Stimulated activated CD8-positive, alpha-beta memory T cell treated with anti-CD3 and anti-CD28 coated beads, Interleukin-15, amount 100 ng/mL, for 48 hours (primary cell): ENCODE measurements around the gene CACHD1.

Source experiments
- DNase-seq, 2 donors: peaks; one replicate each; pipeline ENCODE4 v3.0.0-alpha.2; 2020; ENCODE audit warnings: low read depth in 2 of 2

CACHD1 gene

GRCh38 chr1:64549464-64550239 is 79.7 kb downstream of the CACHD1 start:
- DNase-seq: no peak

- DNase-seq: no peak
Measured at GRCh38 chr1:64550510-64550909, 80.6 kb downstream of the CACHD1 start.

DNA sequence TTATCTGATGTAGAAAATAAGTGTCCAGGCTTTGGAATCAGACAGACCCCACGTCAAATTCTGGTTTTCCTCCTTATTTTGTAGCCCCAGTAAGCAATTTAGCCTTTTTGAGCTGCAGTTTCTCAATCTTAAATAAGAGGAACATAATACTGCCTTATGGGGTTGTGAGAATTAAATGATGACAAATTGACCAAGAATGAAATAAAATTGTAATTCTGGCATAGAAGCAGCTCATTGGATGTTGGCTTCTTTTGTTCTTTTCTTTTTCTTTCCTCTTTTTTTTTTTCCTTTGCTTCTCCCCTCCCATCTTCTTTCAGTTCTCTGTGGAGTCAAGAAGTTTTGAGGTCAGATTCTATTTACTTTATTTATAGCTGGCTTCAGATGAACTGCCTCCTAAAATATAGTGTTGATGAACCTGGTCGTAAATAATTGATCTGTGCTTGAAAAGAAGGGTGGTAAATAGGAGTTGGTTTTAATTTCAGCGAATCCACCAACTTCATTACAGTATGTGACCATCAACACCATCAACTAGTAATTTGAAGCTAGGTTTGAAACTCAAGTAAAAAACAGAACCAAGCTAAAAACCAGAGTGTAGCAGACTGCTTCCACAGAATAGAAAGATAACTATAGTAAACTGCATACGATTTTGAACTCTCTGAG is 81.1 kb downstream of the CACHD1 start:
- DNase-seq: no peak

DNA sequence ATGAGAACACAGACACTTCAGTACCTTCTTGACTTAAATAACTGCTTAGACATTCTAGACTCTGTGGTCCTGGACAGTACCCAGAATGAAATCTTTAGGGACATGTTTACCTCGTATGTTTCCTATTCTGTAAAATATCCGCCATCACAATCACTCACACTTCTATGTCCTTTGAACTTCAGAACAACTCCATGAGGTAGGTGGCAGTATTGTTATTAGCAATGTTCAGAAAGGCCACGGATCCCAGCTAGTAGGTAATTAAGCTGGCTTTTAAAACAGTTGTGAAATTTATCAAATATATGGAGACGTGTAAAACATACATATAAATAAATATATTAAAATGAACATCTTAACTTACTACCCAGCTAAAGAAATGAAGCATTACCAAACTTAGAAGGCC is 83.4 kb downstream of the CACHD1 start:
- DNase-seq: no peak

- DNase-seq: no peak
Measured at GRCh38 chr1:64555947-64556346, 86.0 kb downstream of the CACHD1 start.

DNA sequence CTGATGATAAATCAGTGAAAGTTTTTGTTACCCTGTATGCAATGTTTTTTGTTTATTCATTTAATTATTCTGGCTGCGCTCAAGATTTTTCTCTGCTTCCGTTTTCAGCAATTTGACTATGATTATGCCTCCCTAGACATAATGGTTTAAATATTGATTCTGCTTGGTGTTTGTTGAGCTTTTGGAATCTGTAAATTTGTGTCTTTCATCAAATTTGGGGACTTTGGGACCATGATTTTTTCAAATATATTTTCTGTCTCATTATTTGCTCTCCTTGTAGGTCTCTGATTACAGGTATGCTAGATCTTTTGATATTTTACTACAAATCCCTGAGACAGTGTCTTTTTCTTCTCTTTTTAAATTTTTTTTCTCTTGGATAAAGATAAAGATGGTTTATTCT is 92.1 kb downstream of the CACHD1 start:
- no peak for DNase-seq

- DNase-seq: no peak
Measured at GRCh38 chr1:64563958-64564565, 94.1 kb downstream of the CACHD1 start.

- no peak for DNase-seq
Measured at GRCh38 chr1:64564891-64565290, 95.0 kb downstream of the CACHD1 start.

DNA sequence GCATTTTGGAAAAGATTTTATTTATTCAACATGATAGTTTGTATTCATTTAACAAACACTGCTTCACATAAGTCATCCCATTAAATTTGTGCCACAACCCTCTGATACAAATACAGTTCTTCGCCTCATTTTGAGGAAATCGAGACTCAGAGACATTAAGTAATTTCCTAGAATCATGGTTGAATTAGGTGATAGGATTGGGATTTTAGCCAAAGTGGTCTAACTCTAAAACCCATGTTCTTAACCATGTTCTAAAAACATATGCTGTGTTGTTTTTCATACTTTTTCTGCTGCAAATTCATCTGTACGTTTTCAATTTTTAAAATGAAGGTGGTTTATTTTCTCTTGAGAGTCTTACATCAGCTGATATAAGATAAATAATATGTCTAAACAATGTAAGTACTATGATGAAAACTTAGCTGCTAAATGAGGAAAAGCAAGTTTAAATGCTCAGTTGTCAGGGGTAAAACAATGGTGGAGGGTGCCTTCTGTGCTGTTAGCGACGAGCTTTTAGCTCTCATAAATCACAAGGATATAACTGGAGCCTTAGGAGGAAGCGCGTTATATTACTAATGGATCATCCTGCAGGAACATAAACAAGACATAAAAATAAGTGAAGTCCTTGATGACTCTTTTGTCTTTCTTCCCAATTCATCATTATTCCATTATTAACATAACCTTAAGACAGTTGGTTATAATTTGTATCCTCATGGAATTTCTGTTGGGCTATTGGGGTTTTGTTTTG is 97.7 kb downstream of the CACHD1 start:
- DNase-seq: no peak

DNA sequence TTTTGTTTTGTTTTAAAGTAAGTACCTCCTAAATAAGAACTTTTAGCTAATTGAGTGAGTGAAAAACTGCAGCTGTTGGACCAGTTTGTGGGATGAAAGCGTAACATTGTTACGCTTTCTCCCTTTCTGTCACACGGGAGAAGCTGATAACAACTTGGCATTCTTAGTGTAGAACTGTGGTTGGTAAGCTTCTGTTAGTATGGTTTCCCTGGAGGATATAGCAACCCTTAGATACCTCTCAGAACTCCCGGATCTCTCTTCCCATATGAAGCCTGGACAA is 98.2 kb downstream of the CACHD1 start:
- DNase-seq: no peak

- no peak for DNase-seq
Measured at GRCh38 chr1:64569411-64569810, 99.5 kb downstream of the CACHD1 start.

DNA sequence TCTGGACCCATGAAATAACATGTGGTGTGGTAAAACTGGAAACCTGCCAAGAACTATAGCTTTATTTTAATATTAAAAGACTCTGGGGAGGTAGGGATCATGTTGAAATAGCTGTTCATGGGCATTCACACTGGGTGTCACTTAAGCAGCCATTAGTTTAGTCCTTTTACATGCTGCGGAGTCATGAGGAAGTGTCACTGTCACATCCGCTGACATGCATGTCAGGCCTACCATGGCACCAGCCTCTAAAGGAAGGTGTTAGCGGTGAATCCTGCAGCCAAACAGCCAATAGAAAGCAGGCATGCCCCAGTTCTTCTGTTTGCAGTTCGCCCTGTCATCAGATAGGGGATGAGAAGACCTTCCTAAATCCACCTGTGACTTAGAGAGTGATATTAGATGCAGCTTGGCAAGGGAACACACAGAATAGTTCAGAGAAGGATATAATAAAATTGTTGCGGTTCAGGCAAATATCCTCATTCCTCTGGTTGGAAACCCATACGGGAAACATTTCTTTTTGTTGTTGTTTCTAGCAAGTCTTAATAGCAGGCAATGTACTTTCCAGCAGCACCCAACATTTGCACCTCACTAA is 100.4 kb downstream of the CACHD1 start:
- no peak for DNase-seq

DNA sequence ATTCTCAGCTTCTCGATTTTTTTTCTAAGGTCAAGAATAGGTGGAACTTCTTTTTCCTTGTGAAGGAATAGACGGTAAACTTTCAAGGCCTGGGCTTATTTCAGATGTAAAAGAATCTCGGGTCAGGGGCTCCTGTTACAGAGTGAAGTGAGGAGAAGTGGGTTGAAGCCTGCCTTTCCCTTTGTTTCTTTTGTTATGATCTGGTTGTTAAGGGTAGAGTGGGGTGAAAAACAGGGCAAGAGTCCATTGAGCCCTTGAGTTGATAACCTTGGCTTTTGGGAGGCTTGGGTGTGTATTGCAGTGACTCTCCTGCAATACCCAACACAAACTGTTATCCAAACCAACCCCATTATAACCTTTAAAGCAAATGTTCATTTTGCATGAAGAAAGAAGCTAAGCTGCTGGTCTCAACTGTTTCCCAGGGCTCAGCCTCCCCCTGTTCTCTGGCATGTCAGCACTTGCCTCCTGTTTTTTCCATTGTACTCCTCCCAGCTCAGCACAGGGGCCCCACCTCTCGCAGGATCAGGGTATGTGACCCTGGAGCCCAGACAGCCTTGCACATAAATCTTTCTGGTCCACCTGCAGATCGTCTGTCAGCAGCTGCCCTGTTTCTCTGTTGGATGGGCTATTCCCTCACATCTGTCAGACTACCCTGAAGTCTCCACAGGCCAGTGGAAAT is 102.4 kb downstream of the CACHD1 start:
- no peak for DNase-seq

GRCh38 chr1:64574301-64574700 is 104.4 kb downstream of the CACHD1 start:
- no peak for DNase-seq

DNA sequence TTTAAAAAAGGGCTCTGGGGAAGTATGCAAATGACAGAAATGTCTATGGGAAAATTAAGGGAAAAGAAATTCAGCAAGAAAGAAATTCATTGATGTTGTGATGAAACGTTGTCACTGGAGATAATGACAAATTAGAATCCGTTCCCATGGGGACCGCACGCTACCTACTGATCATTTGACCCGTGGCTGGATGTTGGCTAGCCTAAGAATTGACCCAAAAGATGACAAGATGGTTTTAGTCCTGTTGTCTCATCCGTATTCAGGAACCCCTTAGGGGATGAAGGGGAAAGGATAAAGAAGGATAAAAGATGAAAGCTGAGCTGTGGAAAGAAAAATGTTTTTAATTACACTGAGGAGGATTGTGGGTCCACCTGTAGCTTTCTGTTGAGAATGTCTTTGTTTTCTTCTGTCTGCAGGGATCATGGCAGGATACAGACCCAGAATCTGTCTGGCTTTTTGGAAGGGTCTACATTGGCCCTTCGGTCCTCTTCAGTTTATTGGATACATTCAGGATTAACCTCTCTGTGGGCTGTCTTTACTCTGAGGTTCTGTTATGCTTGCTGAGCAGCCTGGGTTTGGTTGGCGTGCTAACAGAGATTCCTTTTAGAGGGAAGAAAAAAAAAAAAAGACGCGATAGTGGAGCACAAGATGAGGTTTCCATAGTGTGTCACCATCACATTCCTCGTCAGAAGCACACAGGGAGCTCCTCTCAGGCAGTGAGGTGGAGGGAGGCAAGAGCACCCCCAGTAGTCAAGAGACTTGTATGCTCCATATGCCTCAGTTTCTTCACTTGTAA is 106.2 kb downstream of the CACHD1 start:
- no peak for DNase-seq

- no peak for DNase-seq
Measured at GRCh38 chr1:64578270-64578973, 108.5 kb downstream of the CACHD1 start.

DNA sequence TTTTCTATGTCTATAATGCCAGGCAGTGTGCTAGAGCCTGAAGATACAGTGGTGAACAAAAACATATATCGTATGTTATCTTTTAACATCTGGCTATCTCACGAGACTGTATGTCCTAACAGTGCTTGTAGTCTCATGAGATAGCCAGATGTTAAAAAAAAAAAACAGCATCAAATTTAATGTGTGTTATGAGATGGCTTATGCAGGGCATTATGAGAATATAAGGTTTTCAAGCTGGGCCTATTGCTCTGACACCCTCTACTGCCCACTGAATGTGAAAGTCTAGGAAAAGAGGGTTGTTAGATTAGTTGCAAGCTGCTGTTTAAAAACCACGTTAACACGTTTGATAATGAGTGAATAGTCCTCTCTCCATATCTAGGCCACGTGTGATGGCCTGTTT is 109.8 kb downstream of the CACHD1 start:
- DNase-seq: no peak

DNA sequence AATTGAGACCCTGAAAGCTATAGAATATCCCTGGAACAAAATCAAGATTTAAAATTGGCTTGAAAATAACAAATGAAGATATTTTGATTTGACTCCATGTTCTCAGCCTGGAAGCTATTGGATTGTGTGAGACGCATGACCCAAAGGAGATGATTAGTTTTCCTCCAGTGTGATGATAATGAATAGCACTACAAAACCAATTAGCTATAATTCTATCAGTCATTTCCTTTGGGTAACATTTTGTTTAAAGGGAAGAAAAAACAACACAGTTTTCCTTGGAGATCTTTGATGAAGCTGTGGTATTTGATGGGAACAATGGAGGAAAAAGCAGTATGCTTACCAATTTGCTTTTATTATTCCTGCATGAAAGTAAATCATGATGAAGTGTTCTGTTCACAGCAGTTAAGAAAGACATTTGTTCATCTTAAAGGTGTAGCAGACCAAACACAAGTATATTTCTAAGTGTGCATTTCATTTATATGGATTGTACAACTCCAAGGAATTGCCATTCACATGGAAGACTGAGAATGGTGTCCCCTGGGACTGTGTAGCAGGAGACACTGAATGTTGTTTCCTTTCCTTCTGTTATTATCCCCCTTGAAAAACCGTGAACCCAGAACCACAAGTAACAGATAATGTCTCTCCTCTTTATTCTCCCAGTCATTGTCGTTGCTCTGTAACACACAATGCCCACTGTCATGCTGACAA is 111.4 kb downstream of the CACHD1 start:
- DNase-seq: no peak

DNA sequence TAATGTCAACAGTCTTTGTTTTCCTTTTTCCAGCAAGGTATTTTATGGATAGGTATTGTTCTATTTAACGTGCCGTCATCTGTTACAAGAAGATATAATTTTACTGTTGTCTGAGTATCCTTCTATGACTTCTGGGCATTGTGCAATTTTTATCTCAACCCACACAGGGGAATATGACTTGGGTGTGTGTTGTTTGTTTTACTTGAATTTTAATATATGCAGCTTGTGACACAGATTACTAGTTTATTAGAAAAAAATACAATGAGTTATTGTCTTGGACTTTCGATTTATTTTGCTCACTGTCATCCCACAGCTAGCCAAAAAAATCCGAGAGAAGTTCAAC is 111.9 kb downstream of the CACHD1 start:
- DNase-seq: no peak

DNA sequence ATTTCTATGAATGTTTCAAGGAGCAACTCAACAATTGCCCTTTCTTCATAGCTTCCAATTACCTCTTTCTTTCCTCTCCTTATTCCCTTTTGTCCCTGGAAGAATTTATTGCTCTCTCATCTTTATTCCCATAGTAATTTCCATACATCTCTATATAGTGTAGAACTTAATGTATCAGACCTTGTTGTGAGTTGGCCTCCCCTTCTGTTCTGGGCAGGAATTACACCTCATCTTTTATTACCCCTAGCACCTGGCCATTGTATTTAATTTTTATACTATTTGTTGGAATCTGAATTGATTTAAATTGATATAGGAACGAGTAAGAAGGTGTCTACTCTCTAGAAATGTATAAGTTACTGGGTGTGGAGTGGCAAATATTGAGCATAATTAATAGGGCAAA is 114.5 kb downstream of the CACHD1 start:
- DNase-seq: no peak
